Ishikawa (cell line): Measurements from ENCODE around the gene RPS15.

Experiments used
- CEBPB ChIP-seq: IDR thresholded peaks from 2 replicates; pipeline ENCODE4 v1.6.1; 2012
- CREB1 ChIP-seq: IDR thresholded peaks from 2 replicates; pipeline ENCODE4 v1.6.1; 2012; ENCODE audit warnings: low read depth
- EGR1 ChIP-seq: IDR thresholded peaks from 2 replicates; pipeline ENCODE4 v1.6.1; 2012
- EP300 ChIP-seq: IDR thresholded peaks from 2 replicates; pipeline ENCODE4 v1.6.1; 2012; ENCODE audit warnings: borderline replicate concordance
- FOXM1 ChIP-seq: IDR thresholded peaks from 2 replicates; pipeline ENCODE4 v1.6.1; 2012; ENCODE audit warnings: low read depth, borderline replicate concordance
- NFIC ChIP-seq: IDR thresholded peaks from 2 replicates; pipeline ENCODE4 v1.6.1; 2012
- RAD21 ChIP-seq: IDR thresholded peaks from 2 replicates; pipeline ENCODE4 v1.6.1; 2012; ENCODE audit warnings: low read depth
- TAF1 ChIP-seq: IDR thresholded peaks from 2 replicates; pipeline ENCODE4 v1.6.1; 2012; ENCODE audit warnings: low read depth, mild to moderate bottlenecking
- TCF12 ChIP-seq: IDR thresholded peaks from 2 replicates; pipeline ENCODE4 v1.6.1; 2012; ENCODE audit warnings: low read depth
- TEAD4 ChIP-seq: IDR thresholded peaks from 2 replicates; pipeline ENCODE4 v1.6.1; 2012
- YY1 ChIP-seq: IDR thresholded peaks from 2 replicates; pipeline ENCODE4 v1.6.1; 2012; ENCODE audit warnings: low read depth
- ZBTB7A ChIP-seq: IDR thresholded peaks from 2 replicates; pipeline ENCODE4 v1.6.1; 2012; ENCODE audit warnings: low read depth
- TF ChIP-seq, protein P1 (sequence below): IDR thresholded peaks from 2 replicates; pipeline ENCODE4 v1.6.1; 2012
- TF ChIP-seq, protein P2 (sequence below): IDR thresholded peaks from 2 replicates; pipeline ENCODE4 v1.6.1; 2012; ENCODE audit warnings: low read depth, mild to moderate bottlenecking
- TF ChIP-seq, protein P3 (sequence below): IDR thresholded peaks from 2 replicates; pipeline ENCODE4 v1.6.1; 2012

Gene RPS15

DNA sequence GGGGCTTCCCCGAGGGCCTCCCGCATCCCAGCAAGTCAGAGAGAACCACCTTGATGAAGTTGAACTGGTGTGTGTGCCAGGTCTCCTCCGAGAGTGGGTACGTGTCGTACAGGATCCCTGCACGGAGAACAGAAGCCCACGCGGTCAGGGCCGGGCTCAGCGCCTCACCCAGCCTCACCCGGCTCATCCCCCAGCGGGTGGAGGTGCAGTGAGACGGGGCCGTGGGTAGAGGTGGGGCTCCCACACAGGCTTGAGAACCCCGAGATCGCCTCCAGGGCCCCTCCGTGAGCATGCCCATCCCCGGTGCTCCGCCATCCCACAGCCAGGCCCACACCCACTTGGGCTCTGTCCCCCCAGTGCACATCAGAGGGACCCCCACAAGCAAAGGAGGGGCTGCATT is 39.1 kb upstream of the RPS15 start:
- TF ChIP-seq FOXM1 (no peak), RAD21 (no peak), YY1 (no peak), NFIC (no peak)
- TF ChIP-seq, protein P1, sequence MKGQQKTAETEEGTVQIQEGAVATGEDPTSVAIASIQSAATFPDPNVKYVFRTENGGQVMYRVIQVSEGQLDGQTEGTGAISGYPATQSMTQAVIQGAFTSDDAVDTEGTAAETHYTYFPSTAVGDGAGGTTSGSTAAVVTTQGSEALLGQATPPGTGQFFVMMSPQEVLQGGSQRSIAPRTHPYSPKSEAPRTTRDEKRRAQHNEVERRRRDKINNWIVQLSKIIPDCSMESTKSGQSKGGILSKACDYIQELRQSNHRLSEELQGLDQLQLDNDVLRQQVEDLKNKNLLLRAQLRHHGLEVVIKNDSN, result no peak
- TF ChIP-seq, protein P2, sequence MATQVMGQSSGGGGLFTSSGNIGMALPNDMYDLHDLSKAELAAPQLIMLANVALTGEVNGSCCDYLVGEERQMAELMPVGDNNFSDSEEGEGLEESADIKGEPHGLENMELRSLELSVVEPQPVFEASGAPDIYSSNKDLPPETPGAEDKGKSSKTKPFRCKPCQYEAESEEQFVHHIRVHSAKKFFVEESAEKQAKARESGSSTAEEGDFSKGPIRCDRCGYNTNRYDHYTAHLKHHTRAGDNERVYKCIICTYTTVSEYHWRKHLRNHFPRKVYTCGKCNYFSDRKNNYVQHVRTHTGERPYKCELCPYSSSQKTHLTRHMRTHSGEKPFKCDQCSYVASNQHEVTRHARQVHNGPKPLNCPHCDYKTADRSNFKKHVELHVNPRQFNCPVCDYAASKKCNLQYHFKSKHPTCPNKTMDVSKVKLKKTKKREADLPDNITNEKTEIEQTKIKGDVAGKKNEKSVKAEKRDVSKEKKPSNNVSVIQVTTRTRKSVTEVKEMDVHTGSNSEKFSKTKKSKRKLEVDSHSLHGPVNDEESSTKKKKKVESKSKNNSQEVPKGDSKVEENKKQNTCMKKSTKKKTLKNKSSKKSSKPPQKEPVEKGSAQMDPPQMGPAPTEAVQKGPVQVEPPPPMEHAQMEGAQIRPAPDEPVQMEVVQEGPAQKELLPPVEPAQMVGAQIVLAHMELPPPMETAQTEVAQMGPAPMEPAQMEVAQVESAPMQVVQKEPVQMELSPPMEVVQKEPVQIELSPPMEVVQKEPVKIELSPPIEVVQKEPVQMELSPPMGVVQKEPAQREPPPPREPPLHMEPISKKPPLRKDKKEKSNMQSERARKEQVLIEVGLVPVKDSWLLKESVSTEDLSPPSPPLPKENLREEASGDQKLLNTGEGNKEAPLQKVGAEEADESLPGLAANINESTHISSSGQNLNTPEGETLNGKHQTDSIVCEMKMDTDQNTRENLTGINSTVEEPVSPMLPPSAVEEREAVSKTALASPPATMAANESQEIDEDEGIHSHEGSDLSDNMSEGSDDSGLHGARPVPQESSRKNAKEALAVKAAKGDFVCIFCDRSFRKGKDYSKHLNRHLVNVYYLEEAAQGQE, result no peak

DNA sequence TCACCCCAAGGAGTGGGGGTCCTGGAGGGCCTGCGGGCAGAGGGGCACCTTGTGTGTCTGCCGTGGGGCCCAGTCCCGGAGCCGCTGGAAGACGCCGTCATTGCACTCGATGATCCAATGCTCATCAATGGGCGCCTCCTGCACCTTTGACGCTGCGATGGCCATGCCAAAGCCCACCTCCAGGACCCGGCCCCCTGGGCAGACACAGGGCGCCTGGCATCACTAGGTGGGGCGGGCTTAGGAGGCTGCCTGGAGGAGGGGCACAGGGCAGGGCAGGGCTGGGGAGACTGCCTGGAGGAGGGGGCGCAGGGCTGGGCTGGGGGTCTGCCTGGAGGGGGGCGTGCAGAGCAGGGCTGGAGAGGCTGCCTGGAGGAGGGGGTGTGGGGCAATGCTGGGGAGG is 38.5 kb upstream of the RPS15 start:
- TF ChIP-seq, protein P1, result no peak
- TF ChIP-seq, protein P3, sequence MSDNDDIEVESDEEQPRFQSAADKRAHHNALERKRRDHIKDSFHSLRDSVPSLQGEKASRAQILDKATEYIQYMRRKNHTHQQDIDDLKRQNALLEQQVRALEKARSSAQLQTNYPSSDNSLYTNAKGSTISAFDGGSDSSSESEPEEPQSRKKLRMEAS, result no peak
- TF ChIP-seq CREB1, result no peak
- TF ChIP-seq YY1, result no peak
- TF ChIP-seq TEAD4, result no peak
- no peak for TF ChIP-seq CEBPB
- TF ChIP-seq EP300, result no peak
- TF ChIP-seq, protein P2, result no peak
- TF ChIP-seq FOXM1, result no peak
- no peak for TF ChIP-seq RAD21
- TF ChIP-seq TCF12, result no peak
- no peak for TF ChIP-seq TAF1
- no peak for TF ChIP-seq ZBTB7A
- no peak for TF ChIP-seq NFIC

DNA sequence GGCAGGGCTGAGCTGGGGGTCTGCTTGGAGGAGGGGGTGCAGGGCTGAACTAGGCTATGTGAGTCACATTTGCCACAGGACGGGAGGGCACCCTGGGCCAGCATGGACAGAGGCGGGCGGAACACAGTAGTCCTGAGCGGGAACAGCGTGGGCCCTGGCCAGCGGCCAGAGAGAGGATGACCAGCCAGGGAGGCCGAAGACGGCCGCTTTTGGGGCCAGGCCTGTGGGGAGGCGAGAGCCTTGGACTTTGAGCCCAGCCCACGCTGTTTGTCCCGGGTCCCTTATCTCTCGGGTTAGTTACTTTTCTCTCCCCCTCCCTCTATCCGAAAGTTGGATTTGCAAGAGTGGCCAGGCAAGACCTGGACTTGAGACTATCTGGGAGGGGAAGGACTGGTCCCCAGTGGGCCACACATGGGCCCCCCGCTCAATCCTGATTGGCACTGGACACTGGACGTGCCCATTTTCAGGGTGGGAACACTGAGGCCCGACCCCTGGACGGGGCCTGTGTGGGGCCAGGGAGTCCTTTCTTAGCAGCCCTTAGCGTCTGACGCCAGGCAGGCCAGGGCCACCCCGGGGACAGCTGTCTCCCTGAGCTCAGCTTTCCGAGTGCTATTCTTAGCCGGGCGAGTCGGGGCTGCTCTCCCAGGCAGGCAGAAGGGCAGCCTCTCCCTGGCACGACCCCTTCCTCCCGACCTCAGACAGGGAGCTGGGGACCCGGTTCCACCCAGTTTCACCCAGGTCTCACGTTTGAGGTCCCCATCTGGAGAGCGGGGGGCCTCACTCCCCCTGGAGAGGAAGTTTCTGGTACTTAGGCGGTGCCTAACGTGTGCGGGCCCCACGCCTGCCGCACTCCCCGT is 37.7 kb upstream of the RPS15 start:
- TF ChIP-seq, protein P3, result peak; percentile 19; the same call in 1 of the 2 replicates
- TF ChIP-seq NFIC (peak; percentile 79), EGR1 (no peak), ZBTB7A (0 out of 2 replicates have a peak, but pooled peaks have one; percentile 7)

DNA sequence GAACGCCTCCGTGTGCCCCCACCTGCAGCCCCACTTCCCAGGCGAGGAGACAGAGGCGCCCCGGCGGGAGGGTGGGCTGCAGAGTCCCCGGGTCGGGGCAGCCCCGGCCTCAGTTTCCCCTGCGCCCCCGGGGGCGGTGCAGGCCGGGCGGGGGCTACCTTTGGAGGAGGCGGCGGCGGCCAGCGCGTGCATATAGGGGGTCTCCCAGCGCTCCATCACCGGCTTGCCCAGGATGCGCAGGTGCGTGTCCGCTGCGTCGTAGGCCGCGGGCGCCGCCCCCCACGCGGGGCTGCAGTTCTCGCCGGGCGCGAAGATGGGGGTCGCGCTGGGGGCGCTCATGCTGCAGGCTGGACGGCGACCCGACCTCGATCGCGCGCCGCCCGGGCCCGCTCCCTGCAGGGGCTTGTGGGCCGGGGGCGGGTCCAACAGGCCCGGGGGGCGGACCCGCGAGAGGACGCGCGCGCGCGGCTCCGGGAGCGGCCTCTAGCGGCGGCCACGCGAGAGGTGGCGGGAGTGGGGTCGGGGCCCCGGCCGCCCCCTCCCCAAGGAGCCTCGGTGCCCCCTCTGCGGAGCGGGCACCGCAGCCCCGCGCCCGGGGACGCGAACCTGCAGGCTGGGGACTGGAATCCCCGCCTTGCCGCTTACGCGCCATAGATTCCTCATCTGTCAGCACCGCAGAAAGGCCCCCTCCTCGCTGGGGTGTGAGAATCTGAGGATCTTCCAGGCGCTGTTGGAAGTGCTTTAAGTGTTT is 36.9 kb upstream of the RPS15 start, which contains the start of gene GAMT:
GAMT (minus strand) TSS at position 405 of the 751 bp plus-strand sequence; CDS start at position 339, 66 bp downstream.
- TF ChIP-seq EP300 (no peak), TEAD4 (no peak), YY1 (no peak), FOXM1 (no peak), TCF12 (no peak), EGR1 (no peak), CEBPB (no peak), ZBTB7A (peak; percentile 99), TAF1 (peak; percentile 18; the same call in 1 of the 2 replicates)
- TF ChIP-seq, protein P3, result 0 out of 2 replicates have a peak, but pooled peaks have one; percentile 19
- TF ChIP-seq, protein P1, result no peak
- TF ChIP-seq, protein P2, result no peak
